Measurements from ENCODE around the gene VPS37D.

Gene VPS37D

GRCh38 chr7:73681031-73681430 lies 13.4 kb downstream of the VPS37D start:
- no peak for DNase-seq

GRCh38 chr7:73682745-73683055 lies 15.1 kb downstream of the VPS37D start:
- DNase-seq = no peak

GRCh38 chr7:73683056-73683787 lies 15.6 kb downstream of the VPS37D start, which contains the start of the genes BUD23 and DNAJC30:
Gene BUD23, plus strand, starts transcription at chr7:73683597. Its CDS starts 29 bp downstream, at chr7:73683626.
Gene DNAJC30, minus strand, starts transcription at chr7:73683453. Its CDS starts 30 bp downstream, at chr7:73683423.
- peak; percentile 99 for DNase-seq

GRCh38 chr7:73683788-73684693 lies 16.4 kb downstream of the VPS37D start:
- no peak for DNase-seq

GRCh38 chr7:73685311-73685710 lies 17.7 kb downstream of the VPS37D start:
- no peak for DNase-seq

GRCh38 chr7:73688288-73688687 lies 20.7 kb downstream of the VPS37D start:
- no peak for DNase-seq

- DNase-seq = no peak
Observed at GRCh38 chr7:73690646-73691045, 23.0 kb downstream of the VPS37D start.

- DNase-seq = no peak
Observed at GRCh38 chr7:73696372-73696771, 28.7 kb downstream of the VPS37D start.

- DNase-seq = no peak
Observed at GRCh38 chr7:73698410-73698809, 30.8 kb downstream of the VPS37D start.

GRCh38 chr7:73699370-73700068 lies 31.9 kb downstream of the VPS37D start:
- DNase-seq = no peak

- DNase-seq = no peak
Observed at GRCh38 chr7:73700069-73700423, 32.4 kb downstream of the VPS37D start.

GRCh38 chr7:73700581-73701134 lies 33.0 kb downstream of the VPS37D start:
- DNase-seq = no peak

- DNase-seq = peak; percentile 33
Observed at GRCh38 chr7:73701357-73701995, 33.8 kb downstream of the VPS37D start.

- DNase-seq = no peak
Observed at GRCh38 chr7:73702226-73702625, 34.6 kb downstream of the VPS37D start.

GRCh38 chr7:73702665-73703064 lies 35.0 kb downstream of the VPS37D start:
- no peak for DNase-seq

GRCh38 chr7:73703225-73703624 lies 35.6 kb downstream of the VPS37D start:
- DNase-seq = no peak

GRCh38 chr7:73703757-73704639 lies 36.4 kb downstream of the VPS37D start:
- peak; percentile 45 for DNase-seq

GRCh38 chr7:73704640-73705550 lies 37.3 kb downstream of the VPS37D start:
- DNase-seq = no peak

GRCh38 chr7:73705551-73705920 lies 37.9 kb downstream of the VPS37D start:
- no peak for DNase-seq

Measured in activated CD4-positive, alpha-beta T cell treated with anti-CD3 and anti-CD28 coated beads, Interleukin-2, amount 50 U/mL, for 1 hour (primary cell).